HL-60 (cell line): ENCODE measurements around the gene SV2C.

Experiments
- CTCF ChIP-seq: IDR thresholded peaks from one replicate; pipeline ENCODE4 v1.5.1; 2011; ENCODE audit warnings: low read length, control low read depth, inconsistent platforms; ENCODE audit not compliant: insufficient read depth
- GABPA ChIP-seq: IDR thresholded peaks from 2 replicates; pipeline ENCODE4 v1.6.1; 2012; ENCODE audit warnings: low read depth
- POLR2AphosphoS5 ChIP-seq: IDR thresholded peaks from 2 replicates; pipeline ENCODE4 v1.6.1; 2012; ENCODE audit warnings: low read depth
- REST ChIP-seq: IDR thresholded peaks from 2 replicates; pipeline ENCODE4 v1.6.1; 2012; ENCODE audit warnings: low read depth; ENCODE audit not compliant: insufficient replicate concordance
- SPI1 ChIP-seq: IDR thresholded peaks from 2 replicates; pipeline ENCODE4 v1.6.1; 2012; ENCODE audit warnings: low read depth, mild to moderate bottlenecking, borderline replicate concordance

- TF ChIP-seq CTCF: no peak
- TF ChIP-seq REST: no peak
- no peak for TF ChIP-seq POLR2AphosphoS5
- no peak for TF ChIP-seq GABPA
- TF ChIP-seq SPI1: no peak
These were observed 113.3 kb downstream of the SV2C start for GRCh38 chr5:76196457-76196856.
